Calu3 (cell line): ENCODE results near the gene GASK1A. TPM values are rescaled to one million over a fixed set of nuclear protein-coding genes. Genes with fewer than 3 reads are reported as not detected.

Experiments
- BruUV-seq: library from RNA; stranded (reverse); fragments of 400-500 nt; replicated peaks from 2 replicates; lab custom pipeline; 2021; lab: Mats Ljungman, UMichigan
- CTCF ChIA-PET: fragments of 300-600 bp; sonication (Branson Sonifier 250); formaldehyde crosslinking; loops from one replicate; lab custom pipeline; 2022; ENCODE audit warnings: antibody characterized with exemption; lab: Charles Lee
- DNase-seq: peaks from one replicate; pipeline ENCODE4 v3.0.0; 2022
- H3K27ac Mint-ChIP-seq: one replicate; pipeline ENCODE4 v1.8.0; 2022; ENCODE audit warnings: mixed read lengths; ENCODE audit not compliant: unreplicated experiment
- H3K27me3 Mint-ChIP-seq: one replicate; pipeline ENCODE4 v1.8.0; 2022; ENCODE audit warnings: mixed read lengths; ENCODE audit not compliant: unreplicated experiment
- H3K36me3 Mint-ChIP-seq: one replicate; pipeline ENCODE4 v1.8.0; 2022; ENCODE audit warnings: mild to moderate bottlenecking, moderate library complexity, mixed read lengths; ENCODE audit not compliant: insufficient read depth, unreplicated experiment
- H3K4me1 Mint-ChIP-seq: one replicate; pipeline ENCODE4 v1.8.0; 2022; ENCODE audit warnings: mild to moderate bottlenecking, low read depth, mixed read lengths; ENCODE audit not compliant: unreplicated experiment
- H3K4me3 Mint-ChIP-seq: one replicate; pipeline ENCODE4 v1.8.0; 2022; ENCODE audit warnings: mild to moderate bottlenecking, low read depth, moderate library complexity, mixed read lengths; ENCODE audit not compliant: unreplicated experiment
- H3K9me3 Mint-ChIP-seq: one replicate; pipeline ENCODE4 v1.8.0; 2022; ENCODE audit warnings: low read depth, mixed read lengths; ENCODE audit not compliant: unreplicated experiment
- intact Hi-C: fragments of 100-400 bp; cut with micrococcal nuclease; formaldehyde crosslinking; loops from one replicate; pipeline ENCODE4 v1.10.0; 2022; ENCODE audit not compliant: unreplicated experiment
- total RNA-seq: library from RNA; stranded (reverse); gene quantifications from 2 replicates; pipeline ENCODE4 v1.2.3, GENCODE V29; 2022
- TF ChIP-seq, protein P1 (sequence below): fragments of 200-600 bp; IDR thresholded peaks from one replicate; pipeline ENCODE4 v1.8.0; 2022; ENCODE audit warnings: antibody characterized with exemption; ENCODE audit not compliant: unreplicated experiment

GASK1A gene
- total RNA-seq, 1 experiment from 2014 or later, result 2.3 TPM

DNA sequence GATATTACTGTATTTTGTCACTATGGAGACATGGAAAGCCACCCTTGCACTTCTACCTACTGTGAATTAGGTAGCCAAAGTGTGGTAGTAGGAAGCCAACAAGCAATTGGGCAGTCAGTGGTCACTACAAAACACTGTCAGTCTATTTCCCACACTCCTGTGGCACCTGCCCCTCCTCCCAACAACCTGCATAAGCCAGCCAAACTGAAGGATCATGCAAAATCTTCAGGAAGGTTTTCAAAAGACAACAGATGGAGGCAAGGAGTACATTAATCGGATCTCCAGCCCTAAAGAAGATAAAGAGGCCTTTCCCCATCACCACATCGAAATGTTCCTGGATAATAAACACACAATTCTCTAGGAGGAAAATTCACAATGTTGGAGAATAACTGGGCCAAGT lies 114.9 kb downstream of the GASK1A start:
- Mint-ChIP-seq H3K4me3 (no peak overlapping the region), H3K9me3 (no peaks in the 10 kb centered on the region), H3K36me3 (no peaks in the 10 kb centered on the region), H3K4me1 (no peaks in the 10 kb centered on the region), H3K27ac (no peak overlapping the region), H3K27me3 (no peaks in the 10 kb centered on the region)
- TF ChIP-seq, protein P1, sequence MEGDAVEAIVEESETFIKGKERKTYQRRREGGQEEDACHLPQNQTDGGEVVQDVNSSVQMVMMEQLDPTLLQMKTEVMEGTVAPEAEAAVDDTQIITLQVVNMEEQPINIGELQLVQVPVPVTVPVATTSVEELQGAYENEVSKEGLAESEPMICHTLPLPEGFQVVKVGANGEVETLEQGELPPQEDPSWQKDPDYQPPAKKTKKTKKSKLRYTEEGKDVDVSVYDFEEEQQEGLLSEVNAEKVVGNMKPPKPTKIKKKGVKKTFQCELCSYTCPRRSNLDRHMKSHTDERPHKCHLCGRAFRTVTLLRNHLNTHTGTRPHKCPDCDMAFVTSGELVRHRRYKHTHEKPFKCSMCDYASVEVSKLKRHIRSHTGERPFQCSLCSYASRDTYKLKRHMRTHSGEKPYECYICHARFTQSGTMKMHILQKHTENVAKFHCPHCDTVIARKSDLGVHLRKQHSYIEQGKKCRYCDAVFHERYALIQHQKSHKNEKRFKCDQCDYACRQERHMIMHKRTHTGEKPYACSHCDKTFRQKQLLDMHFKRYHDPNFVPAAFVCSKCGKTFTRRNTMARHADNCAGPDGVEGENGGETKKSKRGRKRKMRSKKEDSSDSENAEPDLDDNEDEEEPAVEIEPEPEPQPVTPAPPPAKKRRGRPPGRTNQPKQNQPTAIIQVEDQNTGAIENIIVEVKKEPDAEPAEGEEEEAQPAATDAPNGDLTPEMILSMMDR, result no peak
- no peak for DNase-seq
- no TSS peak for BruUV-seq
- CTCF ChIA-PET, result no interaction called here
- intact Hi-C loops, result no loop called here

GRCh38 chr3:43094381-43094780 lies 115.3 kb downstream of the GASK1A start:
- no TSS peak for BruUV-seq
- CTCF ChIA-PET, result no interaction called here
- Mint-ChIP-seq H3K27me3 (no peaks in the 10 kb centered on the region), H3K4me1 (no peaks in the 10 kb centered on the region), H3K9me3 (no peaks in the 10 kb centered on the region), H3K4me3 (no peak overlapping the region), H3K27ac (no peak overlapping the region), H3K36me3 (no peaks in the 10 kb centered on the region)
- intact Hi-C loops, result no loop called here
- TF ChIP-seq, protein P1, result no peak
- DNase-seq, result no peak

DNA sequence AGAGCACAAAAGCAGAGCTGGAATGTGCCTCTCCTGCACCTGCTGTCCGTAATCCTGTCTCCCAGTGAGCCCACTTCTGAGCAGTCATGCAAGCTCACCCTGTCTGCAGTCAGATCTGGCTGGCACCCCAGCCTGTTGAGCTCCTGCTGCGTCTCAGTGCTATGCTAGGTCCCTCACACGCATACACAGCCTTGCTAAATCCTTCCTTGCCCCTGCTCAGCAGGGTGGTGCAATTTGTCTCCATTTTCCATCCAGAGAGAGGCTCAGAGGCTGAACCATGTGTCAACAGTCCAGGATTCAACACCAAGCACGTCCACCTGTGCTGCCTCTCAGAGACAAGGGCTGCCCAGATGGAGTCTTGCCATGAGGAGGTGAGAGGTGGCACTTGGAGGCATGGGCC lies 115.7 kb downstream of the GASK1A start:
- no peaks in the 10 kb centered on the region for H3K36me3 Mint-ChIP-seq
- no TSS peak for BruUV-seq
- no peak overlapping the region for H3K4me3 Mint-ChIP-seq
- no peaks in the 10 kb centered on the region for H3K4me1 Mint-ChIP-seq
- no peaks in the 10 kb centered on the region for H3K27me3 Mint-ChIP-seq
- H3K9me3 Mint-ChIP-seq, result no peaks in the 10 kb centered on the region
- intact Hi-C loops, result no loop called here
- TF ChIP-seq, protein P1, result no peak
- CTCF ChIA-PET, result no interaction called here
- no peak for DNase-seq
- no peak overlapping the region for H3K27ac Mint-ChIP-seq

DNA sequence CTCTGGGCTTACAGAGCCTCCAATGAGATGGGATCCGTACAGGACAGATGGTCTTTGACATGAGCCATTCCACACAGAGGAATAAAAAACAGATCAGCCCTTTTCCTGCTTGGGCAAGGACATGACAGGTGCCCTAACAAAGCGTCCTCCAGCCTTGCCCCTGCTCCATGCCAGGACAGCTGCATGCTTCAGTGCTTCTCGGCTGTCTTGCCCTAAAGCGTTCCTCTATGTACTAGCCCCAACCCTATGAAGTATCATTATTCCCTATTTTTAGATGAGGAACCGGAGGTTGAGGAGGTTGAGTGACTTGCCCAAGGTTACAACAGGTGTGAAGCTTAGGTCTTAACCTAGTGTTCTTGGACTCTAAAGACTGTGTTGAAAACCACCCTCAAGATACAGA lies 116.3 kb downstream of the GASK1A start:
- H3K9me3 Mint-ChIP-seq, result no peaks in the 10 kb centered on the region
- H3K27ac Mint-ChIP-seq, result no peak overlapping the region
- intact Hi-C loops, result no loop called here
- no peaks in the 10 kb centered on the region for H3K27me3 Mint-ChIP-seq
- TF ChIP-seq, protein P1, result no peak
- no peaks in the 10 kb centered on the region for H3K36me3 Mint-ChIP-seq
- CTCF ChIA-PET, result no interaction called here
- no peak for DNase-seq
- BruUV-seq, result no TSS peak
- no peak overlapping the region for H3K4me3 Mint-ChIP-seq
- H3K4me1 Mint-ChIP-seq, result no peaks in the 10 kb centered on the region
